ENCODE data around the gene NECAB3. TPM values are rescaled to one million over a fixed set of nuclear protein-coding genes. Genes with fewer than 3 reads are reported as not detected.
A peak's percentile ranks its signal among the peaks of the same experiment; 100 is the strongest.

NECAB3 gene
- total RNA-seq, 1 donor from 2014 or later: 63.3 TPM

- H3K9me3 Mint-ChIP-seq: no peaks in the 10 kb centered on the region
- peak overlapping the region; percentile 90 for H3K4me3 Mint-ChIP-seq
- peaks cover 23% of the 10 kb centered on the region for H3K27me3 Mint-ChIP-seq (ENCODE audit: low read depth)
- H3K36me3 Mint-ChIP-seq (ENCODE audit: low read depth): peaks cover 12% of the 10 kb centered on the region
- H3K4me1 Mint-ChIP-seq: peaks cover 65% of the 10 kb centered on the region
- DNase-seq (ENCODE audit: low read depth, low spot score): no peak
- no peak overlapping the region for H3K27ac Mint-ChIP-seq (ENCODE audit: unreplicated experiment)
- TF ChIP-seq, protein P1, sequence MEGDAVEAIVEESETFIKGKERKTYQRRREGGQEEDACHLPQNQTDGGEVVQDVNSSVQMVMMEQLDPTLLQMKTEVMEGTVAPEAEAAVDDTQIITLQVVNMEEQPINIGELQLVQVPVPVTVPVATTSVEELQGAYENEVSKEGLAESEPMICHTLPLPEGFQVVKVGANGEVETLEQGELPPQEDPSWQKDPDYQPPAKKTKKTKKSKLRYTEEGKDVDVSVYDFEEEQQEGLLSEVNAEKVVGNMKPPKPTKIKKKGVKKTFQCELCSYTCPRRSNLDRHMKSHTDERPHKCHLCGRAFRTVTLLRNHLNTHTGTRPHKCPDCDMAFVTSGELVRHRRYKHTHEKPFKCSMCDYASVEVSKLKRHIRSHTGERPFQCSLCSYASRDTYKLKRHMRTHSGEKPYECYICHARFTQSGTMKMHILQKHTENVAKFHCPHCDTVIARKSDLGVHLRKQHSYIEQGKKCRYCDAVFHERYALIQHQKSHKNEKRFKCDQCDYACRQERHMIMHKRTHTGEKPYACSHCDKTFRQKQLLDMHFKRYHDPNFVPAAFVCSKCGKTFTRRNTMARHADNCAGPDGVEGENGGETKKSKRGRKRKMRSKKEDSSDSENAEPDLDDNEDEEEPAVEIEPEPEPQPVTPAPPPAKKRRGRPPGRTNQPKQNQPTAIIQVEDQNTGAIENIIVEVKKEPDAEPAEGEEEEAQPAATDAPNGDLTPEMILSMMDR (conservative IDR thresholded peaks at IDR 0.05): no peak
These were observed 3.3 kb downstream of the NECAB3 start for GRCh38 chr20:33670715-33671499.

DNA sequence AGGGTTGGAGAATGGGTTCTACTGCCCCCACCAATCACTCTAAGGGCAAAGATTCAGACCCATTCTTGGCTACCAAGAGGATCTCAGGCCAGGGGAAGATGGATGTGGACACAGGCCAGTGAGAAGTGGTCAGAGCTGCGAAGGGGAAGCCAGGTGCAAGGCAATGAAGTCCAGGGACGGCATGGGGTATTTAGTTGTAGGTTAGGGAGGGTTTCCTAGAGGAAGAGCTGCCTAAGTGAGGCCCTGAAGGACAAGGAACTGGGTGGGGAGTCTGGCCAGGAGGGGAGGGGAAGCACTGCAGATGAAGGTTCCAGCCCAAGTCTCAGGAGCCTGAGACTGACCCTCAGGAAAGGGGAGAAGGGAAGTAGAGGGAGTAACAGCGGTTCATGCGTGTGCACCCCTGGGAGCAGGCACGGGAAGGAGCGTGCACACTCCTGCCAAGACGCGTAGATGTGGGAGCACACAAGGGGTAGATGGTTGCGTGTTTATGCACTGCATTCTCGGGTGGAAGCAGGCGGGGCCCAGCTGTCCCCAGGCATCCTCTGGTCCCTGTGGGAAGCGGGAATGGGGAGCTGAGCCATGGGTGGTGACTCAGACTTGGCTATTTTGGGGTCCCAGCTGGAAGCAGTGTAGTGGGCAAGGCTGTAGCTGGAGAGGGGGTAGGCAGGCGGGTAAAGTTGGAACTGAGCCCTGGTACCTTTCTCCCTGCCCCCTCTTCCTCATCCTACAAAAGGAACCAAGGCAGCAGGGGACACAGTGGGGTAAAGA, 4.2 kb downstream of the NECAB3 start:
- Mint-ChIP-seq H3K27me3 (ENCODE audit: low read depth) (peaks cover 21% of the 10 kb centered on the region), H3K27ac (ENCODE audit: unreplicated experiment) (peak overlapping the region; percentile 88), H3K36me3 (ENCODE audit: low read depth) (peaks cover 12% of the 10 kb centered on the region), H3K4me3 (peak overlapping the region; percentile 80), H3K9me3 (no peaks in the 10 kb centered on the region), H3K4me1 (peaks cover 62% of the 10 kb centered on the region)
- no peak for DNase-seq (ENCODE audit: low read depth, low spot score)
- TF ChIP-seq, protein P1 (conservative IDR thresholded peaks at IDR 0.05): no peak

- TF ChIP-seq, protein P1 (conservative IDR thresholded peaks at IDR 0.05): no peak
- Mint-ChIP-seq H3K4me1 (peaks cover 64% of the 10 kb centered on the region), H3K27me3 (ENCODE audit: low read depth) (peaks cover 21% of the 10 kb centered on the region), H3K27ac (ENCODE audit: unreplicated experiment) (no peak overlapping the region), H3K36me3 (ENCODE audit: low read depth) (peaks cover 12% of the 10 kb centered on the region), H3K9me3 (no peaks in the 10 kb centered on the region), H3K4me3 (peak overlapping the region; percentile 80)
- no peak for DNase-seq (ENCODE audit: low read depth, low spot score)
These were observed 5.0 kb downstream of the NECAB3 start for GRCh38 chr20:33669224-33669623.

- Mint-ChIP-seq H3K36me3 (ENCODE audit: low read depth) (peaks cover 12% of the 10 kb centered on the region), H3K27me3 (ENCODE audit: low read depth) (peaks cover 21% of the 10 kb centered on the region), H3K27ac (ENCODE audit: unreplicated experiment) (no peak overlapping the region), H3K4me1 (peaks cover 64% of the 10 kb centered on the region), H3K4me3 (peak overlapping the region; percentile 80), H3K9me3 (no peaks in the 10 kb centered on the region)
- DNase-seq (ENCODE audit: low read depth, low spot score): no peak
- TF ChIP-seq, protein P1 (conservative IDR thresholded peaks at IDR 0.05): no peak
These were observed 5.6 kb downstream of the NECAB3 start for GRCh38 chr20:33668466-33669155.

- DNase-seq (ENCODE audit: low read depth, low spot score): peak; percentile 78
- TF ChIP-seq, protein P1 (conservative IDR thresholded peaks at IDR 0.05): peak; percentile 90
- no peak overlapping the region for H3K27ac Mint-ChIP-seq (ENCODE audit: unreplicated experiment)
- peaks cover 59% of the 10 kb centered on the region for H3K4me1 Mint-ChIP-seq
- peak overlapping the region; percentile 80 for H3K4me3 Mint-ChIP-seq
- no peaks in the 10 kb centered on the region for H3K9me3 Mint-ChIP-seq
- peaks cover 19% of the 10 kb centered on the region for H3K27me3 Mint-ChIP-seq (ENCODE audit: low read depth)
- H3K36me3 Mint-ChIP-seq (ENCODE audit: low read depth): peaks cover 12% of the 10 kb centered on the region
These were observed 6.4 kb downstream of the NECAB3 start for GRCh38 chr20:33667676-33668465.

All from neural crest cell (in vitro differentiated cells).